GM19099 (cell line): ENCODE data around the gene SAMD11.

Experiments
- POLR2A ChIP-seq: IDR thresholded peaks from 3 replicates; pipeline ENCODE4 v1.6.1; 2011; ENCODE audit warnings: low read depth; ENCODE audit not compliant: insufficient read length; ENCODE audit errors: extremely low read depth

Gene SAMD11

DNA sequence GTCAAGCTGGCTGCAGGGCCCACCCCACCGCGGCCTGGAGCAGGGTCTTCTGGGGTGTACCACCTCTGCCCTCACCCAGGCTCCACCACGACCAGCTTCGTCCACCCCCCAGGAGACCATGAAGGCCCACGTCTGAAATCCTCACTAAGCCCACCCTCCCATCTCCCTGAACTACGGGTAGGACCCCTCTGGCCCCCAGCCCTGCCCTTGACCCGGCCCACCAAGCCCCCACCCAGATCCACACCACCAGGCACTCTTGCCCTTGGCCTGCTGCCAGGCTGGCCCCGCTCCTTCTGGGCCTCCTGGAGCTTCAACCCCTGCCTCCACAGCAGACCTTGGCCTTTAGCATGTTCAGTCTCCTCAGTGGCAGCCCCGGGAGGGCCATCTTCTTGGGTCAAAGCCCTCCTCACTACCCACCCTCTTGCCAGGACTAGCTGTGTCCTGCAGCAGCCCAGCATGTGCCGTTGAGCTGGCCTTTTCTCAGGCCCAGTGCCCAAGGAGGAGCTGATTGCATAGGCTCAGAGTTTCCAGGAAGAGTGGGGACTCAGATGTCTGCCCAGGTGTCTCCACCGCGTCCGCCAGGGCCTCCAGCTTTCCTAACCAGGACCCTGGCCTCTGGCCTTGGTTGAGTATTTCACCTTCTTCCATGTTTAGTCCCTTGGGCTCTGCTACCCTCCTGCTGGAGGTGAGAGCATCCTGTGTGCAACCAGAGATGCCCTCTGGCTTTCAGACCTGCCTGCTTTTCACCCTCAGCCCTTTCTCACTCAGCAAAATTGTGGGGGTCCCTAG is 17.7 kb upstream of the SAMD11 start:
- no peak for TF ChIP-seq POLR2A

DNA sequence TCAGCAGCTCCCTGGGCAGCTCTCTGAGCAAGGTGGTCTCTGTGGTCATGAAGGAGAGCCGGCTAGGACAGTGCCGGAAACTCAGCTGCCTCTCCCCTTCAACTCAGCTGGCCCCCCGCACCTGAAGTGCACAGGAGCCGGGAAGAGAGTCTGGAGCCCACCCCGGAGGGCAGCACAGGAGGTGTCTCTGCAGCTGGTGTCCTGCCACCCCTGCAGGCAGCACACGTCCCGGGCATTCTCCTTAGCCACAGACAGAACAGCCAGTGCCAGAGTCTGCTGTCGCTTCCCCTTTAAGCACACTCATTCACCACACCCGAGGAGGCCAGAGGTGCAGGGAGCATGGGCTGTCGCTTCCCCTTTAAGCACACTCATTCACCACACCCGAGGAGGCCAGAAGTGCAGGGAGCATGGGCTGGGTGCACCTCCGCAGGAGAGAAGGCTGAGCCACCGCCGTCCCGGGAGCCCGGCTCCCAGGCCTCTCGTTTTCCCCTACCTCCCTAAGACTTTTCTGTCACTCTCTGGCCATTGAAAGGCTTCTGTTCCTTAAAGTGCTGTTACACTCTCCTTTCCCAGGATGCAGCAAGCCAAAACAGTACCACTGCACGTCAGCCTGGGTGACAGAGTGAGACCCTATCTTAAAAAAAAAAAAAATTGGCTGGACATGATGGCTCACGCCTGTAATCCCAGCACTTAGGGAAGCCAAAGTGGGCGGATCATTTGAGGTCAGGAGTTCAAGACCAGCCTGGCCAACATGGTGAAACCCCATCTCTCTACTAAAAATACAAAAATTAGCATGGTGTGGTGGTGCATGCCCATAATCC is 16.9 kb upstream of the SAMD11 start:
- TF ChIP-seq POLR2A = no peak

DNA sequence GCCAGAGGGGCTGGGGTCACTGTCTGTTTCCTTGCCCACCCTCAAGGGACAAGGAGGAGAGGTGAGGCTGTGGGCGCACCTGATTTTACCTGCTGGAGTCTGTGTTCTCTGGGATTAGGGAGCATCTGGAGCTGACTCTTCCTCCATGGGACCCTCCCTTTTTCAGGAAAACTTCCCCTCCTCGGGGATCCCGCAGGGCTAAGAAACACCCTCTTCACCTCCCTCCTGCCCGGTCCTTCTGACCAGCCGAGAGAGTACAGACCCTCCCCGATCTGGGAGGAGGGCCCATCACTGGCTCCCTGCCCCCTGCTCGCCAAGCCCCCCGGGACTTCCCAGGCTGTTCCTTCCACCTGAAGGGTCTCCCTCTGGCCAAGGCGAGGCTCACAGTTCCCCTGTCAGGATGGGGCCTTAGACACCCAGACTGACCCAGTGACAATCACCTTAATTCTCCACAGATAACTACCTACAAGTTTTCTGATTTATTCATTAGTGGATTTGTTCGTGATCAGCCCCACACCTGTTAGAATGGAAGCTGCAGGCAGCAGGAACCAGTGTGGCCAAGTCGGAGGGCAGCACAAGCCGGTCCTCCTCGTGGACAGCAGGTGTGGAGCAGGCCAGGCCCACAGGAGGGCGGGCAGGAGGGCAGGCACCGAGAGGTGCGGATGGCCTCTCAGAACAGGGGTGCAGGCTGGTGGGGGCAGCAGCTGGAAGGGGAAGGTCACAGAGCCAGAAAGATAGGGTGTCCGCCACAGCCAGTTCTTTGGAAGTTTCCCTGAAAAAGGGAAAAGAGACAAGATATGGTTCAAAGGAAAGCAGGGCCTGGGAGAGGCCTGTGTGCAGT is 15.9 kb upstream of the SAMD11 start:
- no peak for TF ChIP-seq POLR2A

- no peak for TF ChIP-seq POLR2A
Measured at GRCh38 chr1:908661-909060, 15.1 kb upstream of the SAMD11 start.

DNA sequence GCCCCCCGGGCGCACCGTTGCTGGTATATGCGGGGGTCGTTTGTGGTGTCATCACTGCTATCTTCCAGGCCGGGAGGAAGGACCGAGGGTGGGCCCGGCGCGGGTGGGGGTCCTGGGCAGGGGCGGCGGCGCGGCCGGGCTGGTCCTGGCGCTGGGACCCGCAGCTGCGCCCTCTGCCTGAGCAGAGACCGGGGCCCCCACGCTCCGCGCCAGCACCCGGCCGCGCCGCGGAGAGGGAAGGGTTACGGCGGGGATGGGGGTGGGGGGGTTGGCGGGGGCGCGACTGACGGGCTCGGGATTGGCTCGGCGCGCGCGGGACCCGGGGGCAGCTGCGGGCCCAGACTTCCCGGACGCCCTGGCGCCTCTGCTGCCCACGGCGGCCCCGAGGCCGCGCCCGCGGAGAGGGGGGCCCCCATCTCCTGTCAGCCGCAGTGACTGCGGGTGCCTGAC is 13.8 kb upstream of the SAMD11 start:
- TF ChIP-seq POLR2A = no peak

- no peak for TF ChIP-seq POLR2A
Measured at GRCh38 chr1:910311-910880, 13.3 kb upstream of the SAMD11 start.

- no peak for TF ChIP-seq POLR2A
Measured at GRCh38 chr1:910881-911721, 12.6 kb upstream of the SAMD11 start.

GRCh38 chr1:911875-912739 is 11.6 kb upstream of the SAMD11 start:
- no peak for TF ChIP-seq POLR2A

- TF ChIP-seq POLR2A = no peak
Measured at GRCh38 chr1:912740-913301, 10.9 kb upstream of the SAMD11 start.

DNA sequence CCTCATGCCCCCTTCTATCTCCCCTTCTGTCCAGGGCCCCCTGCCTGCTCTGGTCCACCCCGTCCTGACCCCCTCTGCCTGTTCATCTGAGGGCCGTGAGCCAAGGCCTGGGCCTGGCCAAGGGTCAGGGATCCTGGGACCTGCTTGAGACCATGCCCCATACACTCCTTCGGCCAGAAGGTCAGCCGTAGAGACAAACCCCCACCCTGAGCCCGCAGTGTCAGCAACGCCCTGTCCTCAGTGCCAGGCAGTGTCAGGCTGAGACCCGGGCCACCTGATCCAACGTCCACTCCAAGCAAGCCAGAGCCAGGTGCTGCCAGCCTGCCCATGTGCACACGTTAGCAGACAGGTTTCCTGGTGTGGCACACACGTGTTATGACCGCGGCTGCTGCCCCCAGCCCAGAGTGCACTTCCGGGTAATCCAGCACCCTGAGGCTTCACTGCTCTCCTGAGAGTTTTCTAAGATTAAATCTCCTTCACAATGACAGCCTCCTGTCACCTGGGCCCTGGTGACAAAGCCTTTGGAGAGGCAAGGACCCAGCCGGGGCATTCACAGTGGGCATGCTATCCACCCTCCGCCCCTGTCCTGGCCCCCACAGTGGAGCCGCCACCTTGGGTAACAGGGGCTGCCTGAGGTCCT is 10.1 kb upstream of the SAMD11 start:
- no peak for TF ChIP-seq POLR2A

DNA sequence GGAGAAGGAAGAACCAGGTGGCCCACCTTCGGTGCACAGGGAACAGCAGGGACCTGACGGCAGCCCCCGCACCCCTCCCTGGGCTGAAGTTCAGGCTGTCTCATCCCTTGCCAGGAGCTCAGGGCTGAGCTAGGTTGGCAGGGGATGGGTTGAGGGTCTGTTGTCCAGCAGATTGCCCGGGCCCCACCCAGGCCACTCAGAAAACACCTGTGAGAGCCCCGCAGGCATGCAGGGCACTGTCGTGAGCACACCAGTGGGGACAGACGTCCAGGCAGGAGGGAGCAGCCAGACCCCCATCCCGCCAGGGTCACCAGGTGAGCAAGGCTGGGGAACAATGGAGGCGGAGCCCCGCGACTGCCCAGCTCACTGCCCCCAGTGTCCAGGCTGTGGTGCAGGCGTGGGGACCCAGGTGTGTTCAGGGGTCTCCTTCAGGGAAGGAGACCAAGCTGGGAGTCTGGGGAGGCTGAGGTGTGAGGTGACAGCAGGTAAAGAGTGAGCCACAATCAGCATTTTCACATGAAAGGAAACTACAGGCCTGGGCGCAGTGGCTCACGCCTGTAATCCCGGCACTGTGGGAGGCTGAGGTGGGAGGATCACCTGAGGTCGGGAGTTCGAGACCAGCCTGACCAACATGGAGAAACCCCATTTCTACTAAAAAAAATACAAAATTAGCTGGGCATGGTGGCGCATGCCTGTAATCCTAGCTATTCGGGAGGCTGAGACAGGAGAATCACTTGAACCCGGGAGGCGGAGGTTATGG is 9.4 kb upstream of the SAMD11 start:
- TF ChIP-seq POLR2A = no peak

DNA sequence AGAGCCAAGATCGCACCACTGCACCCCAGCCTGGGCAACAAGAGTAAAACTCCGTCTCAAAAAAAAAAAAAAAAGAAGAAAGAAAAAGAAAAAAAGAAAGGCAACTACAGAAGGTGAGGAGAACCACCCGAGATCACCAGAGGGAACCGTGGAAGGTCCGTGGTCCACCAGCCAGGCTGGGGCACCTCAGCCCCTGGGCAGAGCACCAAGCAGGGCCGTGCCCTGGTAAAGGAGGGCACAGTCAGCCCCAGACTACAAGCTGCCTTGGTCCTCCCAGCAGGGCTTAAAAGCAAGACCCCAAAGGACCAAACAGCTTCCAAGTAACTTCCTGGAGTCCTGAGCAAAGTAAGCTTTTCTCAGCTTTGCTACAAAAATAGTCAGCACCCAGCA is 8.8 kb upstream of the SAMD11 start:
- no peak for TF ChIP-seq POLR2A
